ENCODE measurements around the gene U2AF2. TPM values are rescaled to one million over a fixed set of nuclear protein-coding genes. Genes with fewer than 3 reads are reported as not detected.

The U2AF2 gene
- polyA plus RNA-seq, 1 experiment: 90.7 TPM

- Histone ChIP-seq H3K27ac (ENCODE audit: low read depth, low read length) (peak within 1 kb of the TSS; percentile 31), H3K9me3 (ENCODE audit: control insufficient read depth, insufficient read depth, low read length) (no peaks in the 10 kb centered on the region; the same call in 1 of the 2 replicates), H3K27me3 (ENCODE audit: control insufficient read depth, insufficient read depth, low read length) (no peaks in the 10 kb centered on the region), H3K4me3 (ENCODE audit: low read depth, low read length) (peak within 1 kb of the TSS; percentile 86)
- ChIA-PET POLR2A (interaction anchor here (2.0 kb wide), 1 partner anchor 21 kb away, joined by 6 read pairs; no protein-coding TSS in a partner anchor), CTCF (no interaction called here)
- TF ChIP-seq CTCF (IDR thresholded peaks at IDR 0.05; ENCODE audit: low read depth, low read length): no peak
- peak; percentile 91 for DNase-seq (ENCODE audit: low read depth, low spot score)
These were observed 20.2 kb downstream of the U2AF2 start, which contains the start of gene EPN1 for GRCh38 chr19:55674841-55675660. TSS of gene EPN1 (plus strand) at chr19:55675226. CDS start at chr19:55678628, 3,402 bp downstream.

- ChIA-PET CTCF (interaction anchor here (1.1 kb wide), 1 partner anchor 21 kb away, joined by 3 read pairs; no protein-coding TSS in a partner anchor), POLR2A (no interaction called here)
- TF ChIP-seq CTCF (IDR thresholded peaks at IDR 0.05; ENCODE audit: low read depth, low read length): no peak
- Histone ChIP-seq H3K27me3 (ENCODE audit: control insufficient read depth, insufficient read depth, low read length) (no peaks in the 10 kb centered on the region), H3K27ac (ENCODE audit: low read depth, low read length) (peak overlapping the region; percentile 31), H3K9me3 (ENCODE audit: control insufficient read depth, insufficient read depth, low read length) (no peaks in the 10 kb centered on the region; the same call in 1 of the 2 replicates), H3K4me3 (ENCODE audit: low read depth, low read length) (peak overlapping the region; percentile 86)
- DNase-seq (ENCODE audit: low read depth, low spot score): no peak
These were observed 21.0 kb downstream of the U2AF2 start for GRCh38 chr19:55675661-55676354.

GRCh38 chr19:55676383-55676782, 21.5 kb downstream of the U2AF2 start:
- H3K4me3 ChIP-seq (ENCODE audit: low read depth, low read length): peak overlapping the region; percentile 86
- no peak for DNase-seq (ENCODE audit: low read depth, low spot score)
- ChIA-PET POLR2A (no interaction called here), CTCF (interaction anchor here (1.1 kb wide), 1 partner anchor 22 kb away, joined by 3 read pairs; no protein-coding TSS in a partner anchor)
- no peak overlapping the region for H3K27ac ChIP-seq (ENCODE audit: low read depth, low read length)
- peak; percentile 5; the same call in 1 of the 2 replicates for TF ChIP-seq CTCF (IDR thresholded peaks at IDR 0.05; ENCODE audit: low read depth, low read length)
- H3K27me3 ChIP-seq (ENCODE audit: control insufficient read depth, insufficient read depth, low read length): no peaks in the 10 kb centered on the region
- no peaks in the 10 kb centered on the region; the same call in 1 of the 2 replicates for H3K9me3 ChIP-seq (ENCODE audit: control insufficient read depth, insufficient read depth, low read length)

- ChIA-PET POLR2A (no interaction called here), CTCF (interaction anchor here (1.1 kb wide), 1 partner anchor 23 kb away, joined by 3 read pairs; no protein-coding TSS in a partner anchor)
- DNase-seq (ENCODE audit: low read depth, low spot score): no peak
- Histone ChIP-seq H3K27me3 (ENCODE audit: control insufficient read depth, insufficient read depth, low read length) (no peaks in the 10 kb centered on the region), H3K27ac (ENCODE audit: low read depth, low read length) (no peak overlapping the region), H3K9me3 (ENCODE audit: control insufficient read depth, insufficient read depth, low read length) (no peaks in the 10 kb centered on the region; the same call in 1 of the 2 replicates), H3K4me3 (ENCODE audit: low read depth, low read length) (peak overlapping the region; percentile 5)
- no peak for TF ChIP-seq CTCF (IDR thresholded peaks at IDR 0.05; ENCODE audit: low read depth, low read length)
These were observed 22.2 kb downstream of the U2AF2 start for GRCh38 chr19:55676889-55677505.
